ENCODE measurements around the gene ERG28. TPM values are rescaled to one million over a fixed set of nuclear protein-coding genes. Genes with fewer than 3 reads are reported as not detected.

ERG28 gene
- total RNA-seq, 1 experiment from 2014 or later: 32.5 TPM

- no peak overlapping the region for H2AFZ ChIP-seq
- no peak overlapping the region for H3K4me2 ChIP-seq
- POLR2A ChIA-PET (ENCODE audit: unreplicated experiment): no interaction called here
- H3K9me3 ChIP-seq (ENCODE audit: insufficient read depth, low read depth): no peaks in the 10 kb centered on the region
- no peaks in the 10 kb centered on the region for H4K20me1 ChIP-seq (ENCODE audit: insufficient read depth)
- no peak for TF ChIP-seq EZH2 (IDR thresholded peaks at IDR 0.05; ENCODE audit: low read depth)
- no peak for TF ChIP-seq CTCF (conservative IDR thresholded peaks at IDR 0.05)
- intact Hi-C loops (cut with micrococcal nuclease; ENCODE audit: unreplicated experiment): no loop called here
- H3K27ac ChIP-seq: no peak overlapping the region
- H3K4me1 ChIP-seq (replicated peaks; ENCODE audit: insufficient read depth): peaks cover 43% of the 10 kb centered on the region
- no TSS peak for BruUV-seq (replicated peaks)
- CTCF ChIA-PET: no interaction called here
- H3K9me2 ChIP-seq (ENCODE audit: insufficient read depth): no peaks in the 10 kb centered on the region
- H3K79me2 ChIP-seq (ENCODE audit: low read depth): no peaks in the 10 kb centered on the region
- H3K27me3 ChIP-seq (ENCODE audit: insufficient read depth, low read depth): no peaks in the 10 kb centered on the region
- no peaks in the 10 kb centered on the region for H3K36me3 ChIP-seq (ENCODE audit: low read depth)
- DNase-seq: no peak
- peaks cover 26% of the 10 kb centered on the region for H3F3A ChIP-seq (ENCODE audit: insufficient read depth, low read depth)
- H3K4me3 ChIP-seq: no peak overlapping the region
These were observed 16.7 kb downstream of the ERG28 start for GRCh38 chr14:75643985-75644384.

- DNase-seq: no peak
- Histone ChIP-seq H3K4me2 (no peak overlapping the region), H4K20me1 (ENCODE audit: insufficient read depth) (no peaks in the 10 kb centered on the region), H3K4me3 (no peak overlapping the region), H3K4me1 (replicated peaks; ENCODE audit: insufficient read depth) (peaks cover 23% of the 10 kb centered on the region), H2AFZ (no peak overlapping the region), H3F3A (ENCODE audit: insufficient read depth, low read depth) (peaks cover 9% of the 10 kb centered on the region; the same call in 1 of the 2 replicates), H3K36me3 (ENCODE audit: low read depth) (no peaks in the 10 kb centered on the region), H3K27me3 (ENCODE audit: insufficient read depth, low read depth) (no peaks in the 10 kb centered on the region), H3K27ac (no peak overlapping the region), H3K9me3 (ENCODE audit: insufficient read depth, low read depth) (no peaks in the 10 kb centered on the region), H3K79me2 (ENCODE audit: low read depth) (no peaks in the 10 kb centered on the region), H3K9me2 (ENCODE audit: insufficient read depth) (no peaks in the 10 kb centered on the region)
- no peak for TF ChIP-seq CTCF (conservative IDR thresholded peaks at IDR 0.05)
- no peak for TF ChIP-seq EZH2 (IDR thresholded peaks at IDR 0.05; ENCODE audit: low read depth)
- ChIA-PET POLR2A (ENCODE audit: unreplicated experiment) (interaction anchor here (0.5 to 0.6 kb wide), 2 partner anchors 37 to 193 kb away, joined by 3 read pairs; no protein-coding TSS in a partner anchor), CTCF (interaction anchor here (0.8 kb wide), 1 partner anchor 16 kb away, joined by 8 read pairs; no protein-coding TSS in a partner anchor)
- intact Hi-C loops (cut with micrococcal nuclease; ENCODE audit: unreplicated experiment): no loop called here
- BruUV-seq (replicated peaks): no TSS peak
These were observed 19.8 kb downstream of the ERG28 start for GRCh38 chr14:75640876-75641275.

- no TSS peak for BruUV-seq (replicated peaks)
- Histone ChIP-seq H3K36me3 (ENCODE audit: low read depth) (no peaks in the 10 kb centered on the region), H3K4me3 (no peak overlapping the region), H3K27ac (peak overlapping the region; percentile 71), H2AFZ (no peak overlapping the region), H3K4me2 (peak overlapping the region; percentile 72), H3K4me1 (replicated peaks; ENCODE audit: insufficient read depth) (peaks cover 42% of the 10 kb centered on the region), H3K9me2 (ENCODE audit: insufficient read depth) (no peaks in the 10 kb centered on the region), H4K20me1 (ENCODE audit: insufficient read depth) (no peaks in the 10 kb centered on the region), H3K27me3 (ENCODE audit: insufficient read depth, low read depth) (no peaks in the 10 kb centered on the region), H3F3A (ENCODE audit: insufficient read depth, low read depth) (peaks cover 27% of the 10 kb centered on the region), H3K9me3 (ENCODE audit: insufficient read depth, low read depth) (no peaks in the 10 kb centered on the region), H3K79me2 (ENCODE audit: low read depth) (no peaks in the 10 kb centered on the region)
- no peak for TF ChIP-seq CTCF (conservative IDR thresholded peaks at IDR 0.05)
- TF ChIP-seq EZH2 (IDR thresholded peaks at IDR 0.05; ENCODE audit: low read depth): no peak
- CTCF ChIA-PET: no interaction called here
- POLR2A ChIA-PET (ENCODE audit: unreplicated experiment): interaction anchor here (0.6 kb wide), 1 partner anchor 571 kb away, joined by 5 read pairs; no protein-coding TSS in a partner anchor
- intact Hi-C loops (cut with micrococcal nuclease; ENCODE audit: unreplicated experiment): loop anchor here (10.0 kb wide), 1 partner anchor 181 kb away; no protein-coding TSS in a partner anchor
- DNase-seq: peak in 1 of 2 experiments; percentile 45
These were observed 24.5 kb downstream of the ERG28 start for GRCh38 chr14:75636100-75636692.
